Endothelial cell of umbilical vein (primary cell): ENCODE data around the gene PKP4. TPM values are rescaled to one million over a fixed set of nuclear protein-coding genes. Genes with fewer than 3 reads are reported as not detected.

Experiments
- BruUV-seq: library from RNA; stranded (reverse); fragments of 400-500 nt; replicated peaks from 2 replicates; lab custom pipeline; 2021; lab: Mats Ljungman, UMichigan
- CTCF ChIA-PET: fragments of 300-600, 350-600 bp; sonication (Branson Sonifier 250); formaldehyde crosslinking; loops from one replicate; lab custom pipeline; 2021; ENCODE audit warnings: antibody characterized with exemption, inconsistent platforms; lab: Charles Lee
- POLR2A ChIA-PET: fragments of 300-600, 350-600 bp; sonication (Branson Sonifier 250); formaldehyde crosslinking; loops from one replicate; lab custom pipeline; 2021; ENCODE audit warnings: antibody characterized with exemption, inconsistent platforms; lab: Charles Lee
- DNase-seq: peaks from one replicate; pipeline ENCODE4 v3.0.0-alpha.2; 2011; ENCODE audit warnings: low read depth, low spot score
- FAIRE-seq: peaks from 2 replicates; lab custom pipeline; 2011; peaks lifted over from hg19 to GRCh38; lab: Jason Lieb, UNC
- H2AFZ ChIP-seq: 2 replicates; pipeline ENCODE4 v1.6.0; 2012; ENCODE audit warnings: low read depth, low read length, control low read depth, inconsistent platforms
- H3K27ac ChIP-seq: 2 replicates; pipeline ENCODE4 v1.5.1; 2011; ENCODE audit warnings: low read depth, mild to moderate bottlenecking, control low read depth, low read length, moderate library complexity; ENCODE audit not compliant: insufficient read depth
- H3K27me3 ChIP-seq, 2 experiments: 2 replicates each; pipeline versions ENCODE4 v1.6.0 to v1.6.1; 2011; ENCODE audit warnings: low read length in 2 of 2, mixed read lengths in 1 of 2; ENCODE audit not compliant: control insufficient read depth in 2 of 2, insufficient read depth in 2 of 2
- H3K36me3 ChIP-seq, 2 experiments: 2 replicates in 1 of 2; 3 replicates in 1 of 2; pipeline ENCODE4 v1.5.1; 2011; ENCODE audit warnings: low read length in 2 of 2, mild to moderate bottlenecking in 1 of 2, moderate library complexity in 1 of 2; ENCODE audit not compliant: control insufficient read depth in 2 of 2, insufficient read depth in 2 of 2; ENCODE audit errors: extremely low read depth in 1 of 2
- H3K4me1 ChIP-seq: 3 replicates; pipeline ENCODE4 v1.5.1; 2011; ENCODE audit warnings: mild to moderate bottlenecking, low read length; ENCODE audit not compliant: control insufficient read depth, insufficient read depth; ENCODE audit errors: extremely low read depth
- H3K4me2 ChIP-seq: 2 replicates; pipeline ENCODE4 v1.6.1; 2011; ENCODE audit warnings: low read length, control low read depth, mixed read lengths; ENCODE audit not compliant: insufficient read depth
- H3K4me3 ChIP-seq, 3 experiments: fragments of 200-600 bp in 1 of 3; sonication (generic), shearing (Covaris generic) in 1 of 3; replicated peaks in 1 of 3; 2 replicates each; pipeline ENCODE4 v1.5.1; 2011 to 2016; ENCODE audit warnings: control low read depth in 3 of 3, low read length in 3 of 3, mild to moderate bottlenecking in 2 of 3, inconsistent platforms in 1 of 3, low read depth in 1 of 3, moderate library complexity in 1 of 3; ENCODE audit not compliant: insufficient read depth in 1 of 3
- H3K79me2 ChIP-seq: 2 replicates; pipeline ENCODE4 v1.6.0; 2012; ENCODE audit warnings: low read length, inconsistent platforms; ENCODE audit not compliant: control insufficient read depth, insufficient read depth
- H3K9ac ChIP-seq: replicated peaks from 2 replicates; pipeline ENCODE3; 2011; ENCODE audit warnings: low read length, control low read depth; ENCODE audit not compliant: insufficient read depth; ENCODE audit errors: extremely low read depth
- H3K9me1 ChIP-seq: replicated peaks from 3 replicates; pipeline ENCODE4 v1.6.0; 2011; ENCODE audit warnings: mild to moderate bottlenecking, low read length; ENCODE audit not compliant: control insufficient read depth, insufficient read depth; ENCODE audit errors: extremely low read depth
- H3K9me3 ChIP-seq: replicated peaks from 2 replicates; pipeline ENCODE4 v1.5.1; 2012; ENCODE audit warnings: low read length, inconsistent platforms; ENCODE audit not compliant: control insufficient read depth, insufficient read depth
- H4K20me1 ChIP-seq: replicated peaks from 2 replicates; pipeline ENCODE3; 2011; ENCODE audit warnings: mild to moderate bottlenecking, low read length; ENCODE audit not compliant: control insufficient read depth, insufficient read depth; ENCODE audit errors: extremely low read depth
- CTCF ChIP-seq, 2 donors: IDR thresholded peaks; 1 replicate in 1 of 2; 2 replicates in 1 of 2; pipeline ENCODE4 v1.5.1; 2011; ENCODE audit warnings: low read length in 2 of 2, mild to moderate bottlenecking in 2 of 2, moderate library complexity in 2 of 2, control low read depth in 1 of 2, inconsistent platforms in 1 of 2, low read depth in 1 of 2; ENCODE audit not compliant: insufficient read depth in 1 of 2; ENCODE audit errors: extremely low read depth in 1 of 2
- EZH2 ChIP-seq: IDR thresholded peaks from 2 replicates; pipeline ENCODE4 v1.6.1; 2012; ENCODE audit warnings: borderline replicate concordance, low read depth, mild to moderate bottlenecking, moderate library complexity, low read length, inconsistent platforms; ENCODE audit not compliant: severe bottlenecking
- FOS ChIP-seq: IDR thresholded peaks from 2 replicates; pipeline ENCODE4 v1.6.1; 2011; ENCODE audit warnings: mild to moderate bottlenecking, low read length, moderate library complexity, borderline replicate concordance; ENCODE audit not compliant: insufficient read depth
- GATA2 ChIP-seq: IDR thresholded peaks from 2 replicates; pipeline ENCODE4 v1.7.0; 2011; ENCODE audit warnings: low read depth, mild to moderate bottlenecking, moderate library complexity, mixed read lengths, low read length; ENCODE audit not compliant: insufficient read length, insufficient read depth
- JUN ChIP-seq: IDR thresholded peaks from 2 replicates; pipeline ENCODE4 v1.6.1; 2011; ENCODE audit warnings: borderline replicate concordance, low read depth; ENCODE audit not compliant: insufficient read length, insufficient read depth
- MYC ChIP-seq: IDR thresholded peaks from one replicate; pipeline ENCODE4 v1.6.1; 2011; ENCODE audit warnings: mild to moderate bottlenecking, low read depth, low read length
- POLR2A ChIP-seq: IDR thresholded peaks from 2 replicates; pipeline ENCODE4 v1.6.1; 2012; ENCODE audit warnings: low read depth, mild to moderate bottlenecking, control low read depth, low read length
- POLR2AphosphoS5 ChIP-seq: IDR thresholded peaks from 2 replicates; pipeline ENCODE4 v1.6.1; 2012; ENCODE audit warnings: low read depth, mild to moderate bottlenecking, control low read depth, low read length, moderate library complexity; ENCODE audit not compliant: insufficient read depth
- dilution Hi-C: fragments of 300-500 bp; cut with MboI; formaldehyde crosslinking; loops from one replicate; pipeline ENCODE4 v1.15.0; 2019; ENCODE audit warnings: low sequenced_read_pairs; ENCODE audit not compliant: extremely low pct_ligation_motif_present
- intact Hi-C: fragments of 100-400 bp; cut with micrococcal nuclease; formaldehyde crosslinking; loops from one replicate; pipeline ENCODE4 v1.10.0; 2022
- polyA plus RNA-seq, 4 experiments: library from polyadenylated mRNA; depleted of rRNA in 3 of 4; stranded (reverse) in 3 of 4; unstranded in 1 of 4; fragments of >200 nt; gene quantifications; 2 replicates each; pipeline versions ENCODE4 v1.2.1 to v1.2.3, GENCODE V29; 2011 to 2012; ENCODE audit warnings: missing spikeins in 1 of 4
- total RNA-seq: library from RNA; stranded (reverse); gene quantifications from 2 replicates; pipeline ENCODE4 v1.2.3, GENCODE V29; 2021
- TF ChIP-seq, protein P1 (sequence below): IDR thresholded peaks from 2 replicates; pipeline ENCODE4 v1.6.1; 2011; ENCODE audit not compliant: insufficient read depth, insufficient read length

PKP4 gene
- total and polyA plus RNA-seq, 2 donors (not counting 3 experiments of a cell fraction or from before 2014, with no cell fraction given) = 35.4 to 68.5 TPM

GRCh38 chr2:158656492-158657229 lies 199.9 kb downstream of the PKP4 start:
- dilution Hi-C loops (no loop called here), intact Hi-C loops (no loop called here)
- FAIRE-seq (no peak), DNase-seq (no peak)
- BruUV-seq = no TSS peak
- ChIA-PET POLR2A (no interaction called here), CTCF (interaction anchor here (1.4 to 1.8 kb wide), 2 partner anchors 11 to 97 kb away, joined by 4 to 11 read pairs; no protein-coding TSS in a partner anchor)
- TF ChIP-seq MYC (no peak), EZH2 (no peak), JUN (no peak), FOS (no peak), GATA2 (no peak), POLR2AphosphoS5 (no peak), POLR2A (no peak), CTCF (IDR thresholded peaks at IDR 0.05; ENCODE audit: extremely low read depth in 1 of 2, insufficient read depth in 1 of 2, low read depth in 1 of 2, low read length in 2 of 2) (no peak)
- TF ChIP-seq, protein P1, sequence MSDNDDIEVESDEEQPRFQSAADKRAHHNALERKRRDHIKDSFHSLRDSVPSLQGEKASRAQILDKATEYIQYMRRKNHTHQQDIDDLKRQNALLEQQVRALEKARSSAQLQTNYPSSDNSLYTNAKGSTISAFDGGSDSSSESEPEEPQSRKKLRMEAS = no peak
- no peak overlapping the region for H3K27ac ChIP-seq
- no peak overlapping the region for H3K9ac ChIP-seq
- peaks cover 0 to 11% of the 10 kb centered on the region in 2 experiments for H3K36me3 ChIP-seq
- H3K27me3 ChIP-seq = no peaks in the 10 kb centered on the region
- H2AFZ ChIP-seq = no peak overlapping the region
- H3K79me2 ChIP-seq = no peaks in the 10 kb centered on the region
- no peak overlapping the region for H3K4me3 ChIP-seq
- H3K9me1 ChIP-seq = no peaks in the 10 kb centered on the region
- no peak overlapping the region for H3K4me2 ChIP-seq
- H3K9me3 ChIP-seq = no peaks in the 10 kb centered on the region
- no peaks in the 10 kb centered on the region for H4K20me1 ChIP-seq
- H3K4me1 ChIP-seq = no peaks in the 10 kb centered on the region
